Epidermal melanocyte (primary cell): ENCODE data around the gene NCSTN.

Source experiments
- DNase-seq: peaks from one replicate; pipeline ENCODE4 v3.0.0; 2011; ENCODE audit warnings: low spot score; ENCODE audit not compliant: insufficient read length

NCSTN gene

GRCh38 chr1:160342953-160343869, at the start of gene NCSTN, which contains the start of gene COPA:
Gene NCSTN, plus strand, starts transcription at chr1:160343383. Its CDS starts 14 bp downstream, at chr1:160343397.
Gene COPA, minus strand, starts transcription at chr1:160343250. Its CDS starts 80 bp downstream, at chr1:160343170.
- DNase-seq: peak; percentile 85

GRCh38 chr1:160296036-160296435, 47.1 kb upstream of the NCSTN start:
- no peak for DNase-seq

GRCh38 chr1:160300173-160300572, 43.0 kb upstream of the NCSTN start:
- no peak for DNase-seq

GRCh38 chr1:160307118-160307791, 35.9 kb upstream of the NCSTN start:
- DNase-seq: no peak

GRCh38 chr1:160308451-160309184, 34.6 kb upstream of the NCSTN start:
- no peak for DNase-seq

- no peak for DNase-seq
These were observed 34.0 kb upstream of the NCSTN start for GRCh38 chr1:160309185-160309557.

- no peak for DNase-seq
These were observed 33.6 kb upstream of the NCSTN start for GRCh38 chr1:160309571-160309970.

GRCh38 chr1:160315359-160315758, 27.8 kb upstream of the NCSTN start:
- DNase-seq: no peak

- DNase-seq: no peak
These were observed 20.4 kb upstream of the NCSTN start for GRCh38 chr1:160322831-160323230.

- no peak for DNase-seq
These were observed 17.9 kb upstream of the NCSTN start for GRCh38 chr1:160325252-160325651.

GRCh38 chr1:160326418-160326817, 16.8 kb upstream of the NCSTN start:
- no peak for DNase-seq

GRCh38 chr1:160328184-160328583, 15.0 kb upstream of the NCSTN start:
- DNase-seq: no peak

GRCh38 chr1:160330119-160330518, 13.1 kb upstream of the NCSTN start:
- no peak for DNase-seq

- DNase-seq: no peak
These were observed 10.7 kb upstream of the NCSTN start for GRCh38 chr1:160332516-160332915.

GRCh38 chr1:160338580-160338979, 4.6 kb upstream of the NCSTN start:
- DNase-seq: no peak

GRCh38 chr1:160340146-160340545, 3.0 kb upstream of the NCSTN start:
- no peak for DNase-seq

- no peak for DNase-seq
These were observed 2.3 kb upstream of the NCSTN start for GRCh38 chr1:160340866-160341265.

GRCh38 chr1:160342526-160342925, 657 bp upstream of the NCSTN start:
- no peak for DNase-seq

GRCh38 chr1:160344241-160344640, 1.1 kb downstream of the NCSTN start:
- DNase-seq: no peak

- DNase-seq: no peak
These were observed 1.8 kb downstream of the NCSTN start for GRCh38 chr1:160344936-160345335.

GRCh38 chr1:160346463-160346862, 3.3 kb downstream of the NCSTN start:
- DNase-seq: no peak

GRCh38 chr1:160346958-160347357, 3.8 kb downstream of the NCSTN start:
- DNase-seq: no peak
